Fibroblast of lung (primary cell): ENCODE data around the gene AGPAT1. TPM values are rescaled to one million over a fixed set of nuclear protein-coding genes. Genes with fewer than 3 reads are reported as not detected.

Experiments used
- DNase-seq, 2 donors: peaks; one replicate each; pipeline versions ENCODE4 v3.0.0 to v3.0.0-alpha.2; 2010; ENCODE audit warnings: low read depth in 2 of 2
- H2AFZ ChIP-seq: 2 replicates; pipeline ENCODE4 v1.5.1; 2012; ENCODE audit warnings: low read length, control low read depth, inconsistent platforms
- H3K27ac ChIP-seq: 2 replicates; pipeline ENCODE4 v1.5.1; 2011; ENCODE audit warnings: low read length, control low read depth; ENCODE audit not compliant: insufficient read depth
- H3K27me3 ChIP-seq: 2 replicates; pipeline ENCODE4 v1.5.1; 2011; ENCODE audit warnings: mild to moderate bottlenecking, low read length; ENCODE audit not compliant: control insufficient read depth, insufficient read depth
- H3K36me3 ChIP-seq: 2 replicates; pipeline ENCODE4 v1.5.1; 2011; ENCODE audit warnings: low read length; ENCODE audit not compliant: control insufficient read depth, insufficient read depth
- H3K4me1 ChIP-seq: 2 replicates; pipeline ENCODE4 v1.5.1; 2011; ENCODE audit warnings: low read length; ENCODE audit not compliant: control insufficient read depth, insufficient read depth; ENCODE audit errors: extremely low read depth
- H3K4me2 ChIP-seq: 2 replicates; pipeline ENCODE4 v1.5.1; 2011; ENCODE audit warnings: low read length, control low read depth; ENCODE audit not compliant: insufficient read depth; ENCODE audit errors: extremely low read depth
- H3K4me3 ChIP-seq, 4 experiments: fragments of 200-600 bp in 1 of 4; sonication (generic) in 1 of 4; replicated peaks in 1 of 4; 2 replicates each; pipeline ENCODE4 v1.5.1; 2011 to 2016; ENCODE audit warnings: low read length in 4 of 4, low read depth in 3 of 4, mild to moderate bottlenecking in 3 of 4, control low read depth in 2 of 4, inconsistent platforms in 1 of 4, mixed read lengths in 1 of 4; ENCODE audit not compliant: insufficient read depth in 1 of 4; ENCODE audit errors: control extremely low read depth in 1 of 4
- H3K79me2 ChIP-seq: 2 replicates; pipeline ENCODE4 v1.5.1; 2012; ENCODE audit warnings: mild to moderate bottlenecking, low read length, inconsistent platforms; ENCODE audit not compliant: control insufficient read depth, insufficient read depth
- H3K9ac ChIP-seq: 2 replicates; pipeline ENCODE4 v1.5.1; 2011; ENCODE audit warnings: mild to moderate bottlenecking, low read length, control low read depth; ENCODE audit not compliant: insufficient read depth
- H3K9me3 ChIP-seq: 2 replicates; pipeline ENCODE4 v1.5.1; 2012; ENCODE audit warnings: low read depth, low read length; ENCODE audit not compliant: control insufficient read depth, insufficient read depth
- H4K20me1 ChIP-seq: 2 replicates; pipeline ENCODE4 v1.5.1; 2011; ENCODE audit warnings: low read length; ENCODE audit not compliant: control insufficient read depth, insufficient read depth; ENCODE audit errors: extremely low read depth
- EZH2 ChIP-seq: IDR thresholded peaks from 2 replicates; pipeline ENCODE4 v1.5.1; 2012; ENCODE audit warnings: low read length, control low read depth, mild to moderate bottlenecking; ENCODE audit errors: missing control alignments
- polyA plus RNA-seq, 2 donors: library from polyadenylated mRNA; depleted of rRNA in 1 of 2; stranded (reverse) in 1 of 2; unstranded in 1 of 2; fragments of >200 nt; gene quantifications; 2 replicates each; pipeline ENCODE4 v1.2.1, GENCODE V29; 2011 to 2012; ENCODE audit warnings: missing spikeins in 1 of 2
- total RNA-seq: library from RNA; depleted of rRNA; stranded (reverse); fragments of >200 nt; gene quantifications from 2 replicates; pipeline ENCODE4 v1.2.1, GENCODE V29; 2014
- TF ChIP-seq, protein P1 (sequence below), 2 donors: IDR thresholded peaks in 1 of 2; conservative IDR thresholded peaks in 1 of 2; 1 replicate in 1 of 2; 2 replicates in 1 of 2; pipeline ENCODE4 v1.5.1; 2011 to 2012; ENCODE audit warnings: low read length in 2 of 2, control low read depth in 1 of 2, inconsistent platforms in 1 of 2, low read depth in 1 of 2, mild to moderate bottlenecking in 1 of 2

The AGPAT1 gene
- total and polyA plus RNA-seq, 2 donors (not counting 1 experiment from before 2014, with no cell fraction given): 22.1 to 79.0 TPM

DNA sequence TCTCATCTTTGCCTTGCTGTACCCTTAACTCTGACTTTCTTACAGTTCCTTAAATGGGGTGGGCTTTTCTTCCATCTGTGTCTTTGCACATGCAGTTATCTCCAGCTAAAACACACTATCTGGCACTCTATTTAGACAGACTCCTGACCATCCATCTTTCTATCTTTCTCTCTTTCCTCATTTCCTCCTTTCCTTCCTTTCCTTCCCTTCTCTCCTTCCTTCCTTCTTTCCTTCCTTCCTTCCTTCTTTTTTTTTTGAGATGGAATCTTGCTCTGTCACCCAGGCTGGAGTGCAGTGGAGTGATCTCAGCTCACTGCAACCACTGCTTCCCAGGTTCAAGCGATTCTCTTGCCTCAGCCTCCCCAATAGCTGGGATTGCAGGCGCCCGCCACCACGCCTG is 39.7 kb upstream of the AGPAT1 start:
- H3K9ac ChIP-seq: no peak overlapping the region
- no peak overlapping the region for H2AFZ ChIP-seq
- H3K79me2 ChIP-seq: no peaks in the 10 kb centered on the region
- no peaks in the 10 kb centered on the region for H3K9me3 ChIP-seq
- H3K27ac ChIP-seq: no peak overlapping the region
- H3K4me1 ChIP-seq: no peaks in the 10 kb centered on the region
- no peaks in the 10 kb centered on the region for H3K36me3 ChIP-seq
- no peak overlapping the region for H3K4me2 ChIP-seq
- DNase-seq: no peak
- no peaks in the 10 kb centered on the region for H4K20me1 ChIP-seq
- H3K27me3 ChIP-seq: no peaks in the 10 kb centered on the region
- no peak for TF ChIP-seq EZH2
- TF ChIP-seq, protein P1, sequence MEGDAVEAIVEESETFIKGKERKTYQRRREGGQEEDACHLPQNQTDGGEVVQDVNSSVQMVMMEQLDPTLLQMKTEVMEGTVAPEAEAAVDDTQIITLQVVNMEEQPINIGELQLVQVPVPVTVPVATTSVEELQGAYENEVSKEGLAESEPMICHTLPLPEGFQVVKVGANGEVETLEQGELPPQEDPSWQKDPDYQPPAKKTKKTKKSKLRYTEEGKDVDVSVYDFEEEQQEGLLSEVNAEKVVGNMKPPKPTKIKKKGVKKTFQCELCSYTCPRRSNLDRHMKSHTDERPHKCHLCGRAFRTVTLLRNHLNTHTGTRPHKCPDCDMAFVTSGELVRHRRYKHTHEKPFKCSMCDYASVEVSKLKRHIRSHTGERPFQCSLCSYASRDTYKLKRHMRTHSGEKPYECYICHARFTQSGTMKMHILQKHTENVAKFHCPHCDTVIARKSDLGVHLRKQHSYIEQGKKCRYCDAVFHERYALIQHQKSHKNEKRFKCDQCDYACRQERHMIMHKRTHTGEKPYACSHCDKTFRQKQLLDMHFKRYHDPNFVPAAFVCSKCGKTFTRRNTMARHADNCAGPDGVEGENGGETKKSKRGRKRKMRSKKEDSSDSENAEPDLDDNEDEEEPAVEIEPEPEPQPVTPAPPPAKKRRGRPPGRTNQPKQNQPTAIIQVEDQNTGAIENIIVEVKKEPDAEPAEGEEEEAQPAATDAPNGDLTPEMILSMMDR (conservative IDR thresholded peaks at IDR 0.05 in 1 of 2, IDR thresholded peaks at IDR 0.05 in 1 of 2; ENCODE audit: low read depth in 1 of 2, low read length in 2 of 2): no peak
- H3K4me3 ChIP-seq: no peak overlapping the region

DNA sequence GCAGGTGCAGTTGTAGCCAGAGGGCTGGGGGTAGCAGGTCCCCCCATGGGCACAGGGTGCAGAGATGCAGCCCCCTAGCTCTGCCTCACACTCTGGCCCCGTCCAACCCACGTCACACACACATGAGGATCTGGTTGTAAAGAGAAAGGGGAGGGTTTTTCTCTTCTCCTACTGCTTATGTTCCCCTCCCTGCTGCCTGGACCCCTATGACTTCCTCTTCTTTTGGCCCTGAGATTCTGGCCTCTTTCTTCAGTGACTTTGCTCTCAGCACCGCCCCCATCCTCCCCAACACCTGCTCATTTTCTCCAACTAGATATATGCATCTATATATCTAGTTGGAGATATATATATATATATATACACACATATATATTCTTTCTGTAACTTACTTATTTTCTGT is 38.2 kb upstream of the AGPAT1 start:
- H3K79me2 ChIP-seq: no peaks in the 10 kb centered on the region
- no peaks in the 10 kb centered on the region for H3K4me1 ChIP-seq
- H2AFZ ChIP-seq: no peak overlapping the region
- DNase-seq: no peak
- H3K27ac ChIP-seq: no peak overlapping the region
- no peak for TF ChIP-seq EZH2
- TF ChIP-seq, protein P1 (conservative IDR thresholded peaks at IDR 0.05 in 1 of 2, IDR thresholded peaks at IDR 0.05 in 1 of 2; ENCODE audit: low read depth in 1 of 2, low read length in 2 of 2): no peak
- no peak overlapping the region for H3K9ac ChIP-seq
- no peaks in the 10 kb centered on the region for H3K36me3 ChIP-seq
- no peak overlapping the region for H3K4me3 ChIP-seq
- H3K27me3 ChIP-seq: no peaks in the 10 kb centered on the region
- H3K9me3 ChIP-seq: no peaks in the 10 kb centered on the region
- H4K20me1 ChIP-seq: no peaks in the 10 kb centered on the region
- no peak overlapping the region for H3K4me2 ChIP-seq

DNA sequence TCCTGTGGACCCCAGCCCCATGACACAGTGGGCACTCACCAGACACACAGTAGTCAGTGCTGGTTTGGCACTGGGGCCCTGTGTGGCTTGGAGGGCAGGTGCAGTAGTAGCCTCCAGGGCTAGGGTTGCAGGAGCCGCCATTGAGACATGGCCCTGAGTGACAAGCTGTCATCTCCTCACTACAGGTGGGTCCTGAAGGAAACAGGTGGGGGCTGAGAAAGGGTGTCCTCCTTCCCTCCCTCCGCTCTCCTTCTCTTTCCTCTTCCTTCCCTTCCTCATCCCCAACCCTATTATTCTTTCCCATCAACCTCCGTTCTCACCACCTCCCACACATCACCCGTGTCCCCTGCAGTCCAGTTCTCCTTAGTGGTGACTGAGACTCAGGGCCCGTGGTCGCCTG is 37.8 kb upstream of the AGPAT1 start:
- no peak for DNase-seq
- Histone ChIP-seq H3K27me3 (no peaks in the 10 kb centered on the region), H2AFZ (no peak overlapping the region), H3K4me1 (no peaks in the 10 kb centered on the region), H3K79me2 (no peaks in the 10 kb centered on the region), H3K36me3 (no peaks in the 10 kb centered on the region), H3K4me3 (no peak overlapping the region), H4K20me1 (no peaks in the 10 kb centered on the region), H3K4me2 (no peak overlapping the region), H3K27ac (no peak overlapping the region), H3K9ac (no peak overlapping the region), H3K9me3 (no peaks in the 10 kb centered on the region)
- TF ChIP-seq, protein P1 (conservative IDR thresholded peaks at IDR 0.05 in 1 of 2, IDR thresholded peaks at IDR 0.05 in 1 of 2; ENCODE audit: low read depth in 1 of 2, low read length in 2 of 2): no peak
- TF ChIP-seq EZH2: no peak
